NCI-H1694 treated with DMSO at 0.1 percent for 48 hours (cell line): ENCODE measurements around the gene SIL1.

ENCODE experiments used
- DNase-seq: peaks from one replicate; lab custom pipeline; 2025; lab: John Stamatoyannopoulos, UW

SIL1 gene

DNA sequence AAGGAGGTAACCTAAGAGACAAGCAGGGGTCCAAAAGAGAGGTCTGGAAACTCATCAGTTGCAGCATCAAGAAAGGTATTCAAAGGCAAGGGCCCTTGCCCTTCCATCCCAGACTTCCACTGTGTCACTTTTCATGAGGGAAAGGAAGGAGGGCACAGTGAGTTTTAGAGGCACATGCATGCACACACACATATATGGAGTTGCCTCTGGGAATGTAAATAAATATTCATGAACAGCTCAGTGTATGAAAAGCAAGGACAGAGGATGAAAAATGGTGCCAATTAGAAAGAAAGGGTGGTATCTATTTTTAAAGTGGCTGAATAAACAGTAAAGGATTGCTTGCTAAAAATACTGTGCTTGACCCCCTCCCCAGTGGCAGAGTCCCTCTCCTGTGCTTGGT is 217.7 kb downstream of the SIL1 start:
- DNase-seq: no peak

- no peak for DNase-seq
Observed at GRCh38 chr5:138979684-138980280, 218.4 kb downstream of the SIL1 start.

- DNase-seq: no peak
Observed at GRCh38 chr5:138978581-138978980, 219.6 kb downstream of the SIL1 start.

- no peak for DNase-seq
Observed at GRCh38 chr5:138978080-138978479, 220.1 kb downstream of the SIL1 start.

DNA sequence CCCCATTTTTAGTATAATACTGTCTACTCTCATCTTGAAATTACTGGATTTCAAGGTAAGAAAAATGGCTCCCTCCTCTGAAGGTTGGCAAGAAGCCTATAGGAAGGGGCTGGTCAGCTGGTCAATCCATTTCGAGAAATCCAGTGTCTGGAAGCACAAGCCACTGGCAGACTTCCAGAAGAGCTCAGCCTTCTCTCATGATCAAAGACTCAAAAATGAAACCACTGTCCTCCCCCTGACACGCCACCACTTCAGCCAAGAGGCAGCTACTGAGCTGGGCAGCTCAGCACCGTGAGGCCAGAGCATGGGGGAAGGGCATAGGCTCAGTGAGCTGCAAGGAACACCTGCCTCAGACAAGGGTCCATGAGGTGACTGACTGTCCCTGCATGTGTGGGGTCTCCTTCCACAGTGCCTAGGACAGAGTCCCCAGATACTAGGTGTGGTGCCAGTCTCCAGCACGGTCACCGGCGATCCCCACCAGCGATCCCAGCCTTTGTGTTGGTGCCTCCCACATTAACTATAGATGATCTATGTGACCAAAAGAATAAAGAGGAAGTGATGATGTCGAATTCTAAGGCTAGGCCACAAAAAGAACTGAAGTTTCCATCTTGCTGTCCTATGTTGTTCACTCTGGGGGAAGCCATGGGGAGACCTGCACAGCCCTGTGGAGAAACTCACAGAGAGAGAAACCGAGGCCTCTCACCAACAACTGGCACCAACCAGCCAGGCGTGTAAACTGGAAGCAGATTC is 222.9 kb downstream of the SIL1 start:
- DNase-seq: no peak

DNA sequence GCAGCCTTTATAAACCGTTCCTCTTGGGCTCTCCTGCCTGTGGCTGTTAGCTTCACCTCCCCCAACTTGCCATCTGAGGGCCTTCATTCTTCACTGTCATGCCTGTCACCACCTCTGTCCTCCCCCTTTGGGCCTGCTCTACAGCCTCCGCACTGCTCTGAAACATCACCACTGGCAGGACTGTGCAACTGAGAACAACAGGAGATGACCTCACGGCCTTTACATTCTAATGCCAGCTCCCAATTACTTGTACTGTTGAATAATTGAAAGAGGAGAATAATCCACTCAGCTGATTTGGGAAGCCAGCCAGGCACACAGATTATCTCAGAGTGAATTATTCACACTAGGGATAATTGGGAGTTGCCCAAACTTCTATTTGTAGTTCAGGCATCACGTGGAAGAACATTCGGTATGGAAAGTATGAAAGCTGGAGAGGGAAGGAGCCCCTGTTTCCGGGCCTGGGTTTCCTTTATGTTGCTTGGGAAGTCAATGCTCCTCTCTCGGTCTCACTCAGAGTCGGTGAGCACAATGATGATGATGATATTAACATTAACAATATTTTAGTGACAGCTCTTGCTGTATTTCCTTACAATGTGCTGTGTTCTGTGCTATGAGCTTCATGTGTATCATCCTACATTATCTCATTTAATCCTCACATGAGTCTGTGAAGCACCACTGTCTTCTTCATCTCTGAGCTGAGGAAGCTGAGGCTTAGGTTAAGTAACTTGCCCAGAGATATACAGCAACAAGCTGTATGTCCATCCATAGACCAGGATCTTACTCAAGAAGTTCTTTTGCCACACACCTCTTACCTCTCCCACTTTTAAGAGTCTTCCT is 223.7 kb downstream of the SIL1 start:
- DNase-seq: no peak

- no peak for DNase-seq
Observed at GRCh38 chr5:138972836-138973235, 225.3 kb downstream of the SIL1 start.

GRCh38 chr5:138972230-138972629 is 225.9 kb downstream of the SIL1 start:
- no peak for DNase-seq

GRCh38 chr5:138969323-138970002 is 228.7 kb downstream of the SIL1 start:
- peak; percentile 77 for DNase-seq

GRCh38 chr5:138968601-138969000 is 229.6 kb downstream of the SIL1 start:
- no peak for DNase-seq

DNA sequence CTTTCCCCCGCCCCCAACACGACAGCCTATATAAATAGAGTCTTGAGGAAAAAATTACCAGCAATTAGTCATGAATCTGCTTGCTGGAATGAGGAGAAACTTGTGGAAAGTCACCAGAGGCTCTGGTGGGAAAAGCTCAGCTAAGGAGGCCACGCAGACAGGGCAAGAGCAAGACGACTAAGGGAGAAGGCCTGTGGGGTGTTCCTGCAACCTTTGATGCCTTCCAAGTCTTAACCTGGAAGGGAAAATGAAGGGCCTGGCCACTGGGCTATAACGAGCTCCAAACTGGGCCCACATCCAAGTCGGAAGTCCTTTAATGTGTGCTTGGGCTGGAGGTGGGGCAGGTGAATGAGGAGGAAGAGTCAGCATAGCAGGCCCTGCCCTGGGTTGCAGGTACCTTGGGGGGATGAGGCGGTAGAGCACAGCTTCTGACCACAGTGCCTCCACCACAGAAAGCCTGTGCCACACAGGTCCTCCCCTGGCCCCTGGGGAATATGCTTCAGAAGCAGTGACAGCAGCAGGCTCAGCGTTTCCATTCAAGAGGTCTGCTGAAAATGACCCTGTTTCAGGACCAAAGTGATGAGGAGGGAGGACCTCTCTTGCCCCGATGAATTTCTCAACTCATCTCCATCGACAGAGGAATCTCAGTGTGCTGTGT is 230.2 kb downstream of the SIL1 start:
- no peak for DNase-seq

GRCh38 chr5:138966236-138966985 is 231.8 kb downstream of the SIL1 start:
- DNase-seq: no peak

GRCh38 chr5:138965626-138966025 is 232.5 kb downstream of the SIL1 start:
- DNase-seq: no peak

DNA sequence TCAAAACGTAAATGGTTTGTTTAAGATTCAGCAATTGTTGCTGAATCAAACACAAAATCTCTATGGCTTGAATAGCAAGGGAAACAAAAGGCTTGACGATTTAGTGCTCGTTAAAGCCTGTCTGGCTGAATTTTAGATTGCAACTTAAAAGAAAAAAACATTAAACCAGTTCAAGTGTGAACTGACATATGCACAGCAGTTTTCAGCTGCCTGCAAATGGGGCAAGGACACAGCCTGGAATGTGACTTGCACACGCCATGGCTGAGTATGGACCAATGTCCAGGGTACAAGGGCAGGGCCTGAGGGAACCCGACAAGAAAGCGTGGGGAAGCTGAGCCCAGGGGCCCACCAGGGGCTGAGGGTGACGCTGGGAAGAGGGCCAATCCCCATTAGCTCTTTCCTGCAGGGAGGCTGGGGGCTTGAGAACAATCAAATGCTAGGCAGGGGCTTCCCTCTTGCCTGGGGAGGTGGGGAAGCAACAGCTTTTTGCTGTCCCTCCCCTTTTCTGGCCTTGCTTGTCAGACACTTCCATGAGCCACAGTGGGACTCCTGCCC is 233.4 kb downstream of the SIL1 start:
- DNase-seq: peak; percentile 18

GRCh38 chr5:138963763-138964371 is 234.3 kb downstream of the SIL1 start:
- DNase-seq: no peak

DNA sequence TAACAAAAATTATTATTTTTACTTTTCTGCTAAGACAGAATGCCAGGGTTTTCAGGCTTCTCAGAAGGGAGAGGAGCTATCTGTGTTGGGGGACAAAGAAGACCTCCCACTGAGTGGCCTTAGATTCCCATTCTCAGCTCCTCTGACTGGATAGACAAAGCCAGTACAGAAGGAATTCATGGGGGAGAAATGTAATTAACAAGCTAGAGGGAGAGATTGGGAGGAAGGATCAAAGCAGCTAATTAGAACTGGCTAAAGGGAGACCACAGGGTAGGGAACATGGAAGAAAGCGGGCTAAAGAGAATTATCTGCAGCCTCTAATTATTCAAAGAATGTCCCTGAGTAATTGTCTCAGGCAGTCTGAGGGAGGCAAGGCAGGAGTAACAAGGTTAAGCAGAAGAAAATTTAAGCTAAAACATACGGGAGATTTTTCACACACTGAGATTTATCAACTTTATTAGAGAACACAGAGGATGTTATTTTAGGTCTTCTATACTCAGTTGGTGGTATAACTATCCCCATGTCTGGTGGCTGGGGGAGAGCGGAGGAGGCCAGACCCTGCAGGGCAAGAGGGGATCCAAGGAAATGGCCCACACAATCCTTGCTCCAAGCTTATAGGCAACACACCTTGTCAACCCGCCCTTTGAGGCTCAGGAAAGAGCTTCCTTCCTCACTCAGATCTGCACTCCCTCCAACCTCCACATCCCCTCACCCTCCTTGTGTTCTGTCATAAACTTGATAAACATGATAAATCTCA is 235.4 kb downstream of the SIL1 start:
- no peak for DNase-seq

DNA sequence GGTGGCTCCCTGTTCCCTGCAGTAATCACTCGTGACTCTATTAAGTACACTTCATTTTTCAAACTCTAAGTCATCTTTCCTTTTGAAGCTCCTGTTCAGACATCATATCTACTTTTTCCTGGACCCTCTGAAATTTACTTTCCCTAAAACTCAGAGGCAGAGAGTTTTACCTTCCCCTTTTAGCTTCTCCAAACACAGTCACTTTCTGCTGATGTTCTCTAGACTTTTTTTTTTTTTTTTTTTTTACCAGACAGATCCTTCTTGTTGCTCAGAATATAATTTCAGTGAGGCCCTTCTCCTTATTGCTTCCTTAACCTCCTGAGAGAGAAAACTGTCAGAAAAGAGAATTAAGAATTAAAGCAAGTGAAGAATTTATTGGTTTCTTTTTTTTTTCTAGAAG is 236.4 kb downstream of the SIL1 start:
- DNase-seq: no peak

GRCh38 chr5:138961221-138961620 is 236.9 kb downstream of the SIL1 start:
- no peak for DNase-seq

GRCh38 chr5:138960145-138960692 is 237.9 kb downstream of the SIL1 start:
- DNase-seq: peak; percentile 67
